Uterus (tissue), 2 donors: Measurements from ENCODE around the gene GSTT2B.

ENCODE experiments used
- POLR2A ChIP-seq, 2 donors: fragments of 450-650 bp; IDR thresholded peaks; one replicate each; pipeline ENCODE4 v1.6.1; 2016; ENCODE audit warnings: antibody characterized with exemption in 2 of 2, mild to moderate bottlenecking in 1 of 2, moderate library complexity in 1 of 2
- TF ChIP-seq, protein P1 (sequence below), 4 experiments: fragments of 200-600 bp in 2 of 4; fragments of 450-650 bp in 2 of 4; sonication (generic) in 2 of 4; IDR thresholded peaks; one replicate each; pipeline ENCODE4 v1.5.1; 2016 to 2019; ENCODE audit warnings: antibody characterized with exemption in 4 of 4, mild to moderate bottlenecking in 2 of 4, moderate library complexity in 1 of 4

DNA sequence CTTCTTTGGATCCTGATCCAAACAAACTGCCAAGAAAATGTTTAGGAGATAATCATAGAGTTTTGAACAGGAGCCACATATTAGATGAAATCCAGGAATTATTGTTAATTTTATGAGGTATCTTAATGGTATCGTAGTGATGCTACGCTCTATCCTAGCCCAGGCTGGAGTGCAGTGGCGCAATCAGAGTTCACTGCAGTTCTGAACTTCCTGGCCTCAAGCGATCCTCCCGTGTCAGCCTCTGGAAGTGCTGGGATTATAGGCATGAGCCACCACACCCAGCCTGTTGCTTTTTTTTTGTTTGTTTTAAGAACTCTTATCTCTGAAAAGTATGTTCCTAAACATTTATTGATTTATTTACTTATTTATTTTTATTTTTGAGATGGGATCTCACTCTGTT lies 41.9 kb upstream of the GSTT2B start:
- TF ChIP-seq, protein P1, sequence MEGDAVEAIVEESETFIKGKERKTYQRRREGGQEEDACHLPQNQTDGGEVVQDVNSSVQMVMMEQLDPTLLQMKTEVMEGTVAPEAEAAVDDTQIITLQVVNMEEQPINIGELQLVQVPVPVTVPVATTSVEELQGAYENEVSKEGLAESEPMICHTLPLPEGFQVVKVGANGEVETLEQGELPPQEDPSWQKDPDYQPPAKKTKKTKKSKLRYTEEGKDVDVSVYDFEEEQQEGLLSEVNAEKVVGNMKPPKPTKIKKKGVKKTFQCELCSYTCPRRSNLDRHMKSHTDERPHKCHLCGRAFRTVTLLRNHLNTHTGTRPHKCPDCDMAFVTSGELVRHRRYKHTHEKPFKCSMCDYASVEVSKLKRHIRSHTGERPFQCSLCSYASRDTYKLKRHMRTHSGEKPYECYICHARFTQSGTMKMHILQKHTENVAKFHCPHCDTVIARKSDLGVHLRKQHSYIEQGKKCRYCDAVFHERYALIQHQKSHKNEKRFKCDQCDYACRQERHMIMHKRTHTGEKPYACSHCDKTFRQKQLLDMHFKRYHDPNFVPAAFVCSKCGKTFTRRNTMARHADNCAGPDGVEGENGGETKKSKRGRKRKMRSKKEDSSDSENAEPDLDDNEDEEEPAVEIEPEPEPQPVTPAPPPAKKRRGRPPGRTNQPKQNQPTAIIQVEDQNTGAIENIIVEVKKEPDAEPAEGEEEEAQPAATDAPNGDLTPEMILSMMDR (IDR thresholded peaks at IDR 0.05): no peak
- TF ChIP-seq POLR2A (IDR thresholded peaks at IDR 0.05): no peak
